ENCODE data around the gene HIVEP3.

Gene HIVEP3

DNA sequence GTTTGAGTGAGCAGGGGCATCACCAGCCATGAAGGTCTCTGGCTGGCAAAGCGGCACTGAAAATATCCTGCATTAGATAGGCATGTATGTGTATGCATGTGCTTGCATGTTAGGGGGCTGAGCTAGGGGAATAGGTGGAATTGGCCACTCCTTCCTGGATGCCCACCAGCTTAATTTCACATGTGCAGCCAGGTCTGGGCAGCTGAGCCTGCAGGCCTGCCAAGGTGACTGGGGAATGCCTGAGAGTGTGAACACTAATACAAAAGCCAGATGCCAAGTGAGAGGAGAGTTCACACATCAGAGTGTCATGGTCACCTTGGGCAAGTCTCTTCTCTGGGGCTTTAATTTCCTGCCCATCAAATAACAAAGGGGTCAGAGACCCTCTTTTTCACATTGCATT lies 155.9 kb downstream of the HIVEP3 start:
- Histone ChIP-seq H3K4me1 (ENCODE audit: control insufficient read depth in 5 of 5, insufficient read depth in 5 of 5, low read length in 5 of 5) (peaks cover 0 to 42% (median 29%) of the 10 kb centered on the region in 5 donors), H3K9me3 (ENCODE audit: control insufficient read depth in 5 of 5, low read length in 5 of 5) (peaks cover 0 to 3% (median 0%) of the 10 kb centered on the region in 5 donors), H3K27me3 (ENCODE audit: control insufficient read depth in 5 of 5, insufficient read depth in 4 of 5, low read length in 5 of 5) (no peaks in the 10 kb centered on the region), H3K9ac (ENCODE audit: low read length in 5 of 5) (no peak overlapping the region), H3K27ac (ENCODE audit: low read depth, low read length) (no peak overlapping the region), H3K4me3 (ENCODE audit: low read depth in 1 of 5, low read length in 5 of 5) (no peak overlapping the region), H3K36me3 (ENCODE audit: control insufficient read depth in 5 of 5, insufficient read depth in 5 of 5, low read length in 5 of 5) (no peaks in the 10 kb centered on the region)

GRCh38 chr1:41762251-41762650 lies 156.5 kb downstream of the HIVEP3 start:
- Histone ChIP-seq H3K4me1 (ENCODE audit: control insufficient read depth in 5 of 5, insufficient read depth in 5 of 5, low read length in 5 of 5) (peaks cover 0 to 37% (median 24%) of the 10 kb centered on the region in 5 donors), H3K9me3 (ENCODE audit: control insufficient read depth in 5 of 5, low read length in 5 of 5) (peaks cover 0 to 3% (median 0%) of the 10 kb centered on the region in 5 donors), H3K27me3 (ENCODE audit: control insufficient read depth in 5 of 5, insufficient read depth in 4 of 5, low read length in 5 of 5) (no peaks in the 10 kb centered on the region), H3K27ac (ENCODE audit: low read depth, low read length) (no peak overlapping the region), H3K4me3 (ENCODE audit: low read depth in 1 of 5, low read length in 5 of 5) (no peak overlapping the region), H3K9ac (ENCODE audit: low read length in 5 of 5) (no peak overlapping the region), H3K36me3 (ENCODE audit: control insufficient read depth in 5 of 5, insufficient read depth in 5 of 5, low read length in 5 of 5) (no peaks in the 10 kb centered on the region)

GRCh38 chr1:41758904-41759548 lies 159.7 kb downstream of the HIVEP3 start:
- Histone ChIP-seq H3K9ac (ENCODE audit: low read length in 5 of 5) (no peak overlapping the region), H3K36me3 (ENCODE audit: control insufficient read depth in 5 of 5, insufficient read depth in 5 of 5, low read length in 5 of 5) (no peaks in the 10 kb centered on the region), H3K27ac (ENCODE audit: low read depth, low read length) (no peak overlapping the region), H3K4me1 (ENCODE audit: control insufficient read depth in 5 of 5, insufficient read depth in 5 of 5, low read length in 5 of 5) (peaks cover 0 to 8% (median 3%) of the 10 kb centered on the region in 5 donors), H3K4me3 (ENCODE audit: low read depth in 1 of 5, low read length in 5 of 5) (no peak overlapping the region), H3K9me3 (ENCODE audit: control insufficient read depth in 5 of 5, low read length in 5 of 5) (peaks cover 0 to 3% (median 0%) of the 10 kb centered on the region in 5 donors), H3K27me3 (ENCODE audit: control insufficient read depth in 5 of 5, insufficient read depth in 4 of 5, low read length in 5 of 5) (no peaks in the 10 kb centered on the region)

DNA sequence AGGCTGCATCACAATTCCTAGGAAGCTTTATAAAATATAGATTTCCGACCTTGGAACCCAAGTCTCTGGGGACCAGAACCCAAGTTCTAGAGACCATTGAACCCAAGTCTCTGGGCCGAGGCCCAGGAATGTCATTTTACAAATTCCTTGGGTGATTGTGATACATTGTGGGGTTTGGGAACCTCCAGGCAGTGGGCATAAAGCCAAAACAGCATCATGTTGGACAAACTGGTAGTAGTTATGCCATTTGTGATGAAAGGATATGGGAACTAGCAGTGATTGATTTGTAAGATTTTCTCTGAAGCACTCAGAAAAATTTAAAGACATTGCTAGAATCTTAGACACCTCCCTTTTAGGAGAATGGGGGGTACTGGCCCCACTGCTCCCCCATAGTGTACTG lies 160.2 kb downstream of the HIVEP3 start:
- Histone ChIP-seq H3K9me3 (ENCODE audit: control insufficient read depth in 5 of 5, low read length in 5 of 5) (peaks cover 0 to 3% (median 0%) of the 10 kb centered on the region in 5 donors), H3K27ac (ENCODE audit: low read depth, low read length) (no peak overlapping the region), H3K27me3 (ENCODE audit: control insufficient read depth in 5 of 5, insufficient read depth in 4 of 5, low read length in 5 of 5) (no peaks in the 10 kb centered on the region), H3K36me3 (ENCODE audit: control insufficient read depth in 5 of 5, insufficient read depth in 5 of 5, low read length in 5 of 5) (no peaks in the 10 kb centered on the region), H3K9ac (ENCODE audit: low read length in 5 of 5) (no peak overlapping the region), H3K4me3 (ENCODE audit: low read depth in 1 of 5, low read length in 5 of 5) (no peak overlapping the region), H3K4me1 (ENCODE audit: control insufficient read depth in 5 of 5, insufficient read depth in 5 of 5, low read length in 5 of 5) (peaks cover 0 to 5% (median 3%) of the 10 kb centered on the region in 5 donors)

- Histone ChIP-seq H3K4me3 (ENCODE audit: low read depth in 1 of 5, low read length in 5 of 5) (no peak overlapping the region), H3K4me1 (ENCODE audit: control insufficient read depth in 5 of 5, insufficient read depth in 5 of 5, low read length in 5 of 5) (peaks cover 0 to 22% (median 11%) of the 10 kb centered on the region in 5 donors), H3K36me3 (ENCODE audit: control insufficient read depth in 5 of 5, insufficient read depth in 5 of 5, low read length in 5 of 5) (no peaks in the 10 kb centered on the region), H3K9ac (ENCODE audit: low read length in 5 of 5) (no peak overlapping the region), H3K27ac (ENCODE audit: low read depth, low read length) (no peak overlapping the region), H3K9me3 (ENCODE audit: control insufficient read depth in 5 of 5, low read length in 5 of 5) (no peaks in the 10 kb centered on the region), H3K27me3 (ENCODE audit: control insufficient read depth in 5 of 5, insufficient read depth in 4 of 5, low read length in 5 of 5) (no peaks in the 10 kb centered on the region)
These were observed 164.2 kb downstream of the HIVEP3 start for GRCh38 chr1:41754540-41754939.

- Histone ChIP-seq H3K4me1 (ENCODE audit: control insufficient read depth in 5 of 5, insufficient read depth in 5 of 5, low read length in 5 of 5) (peaks cover 0 to 22% (median 11%) of the 10 kb centered on the region in 5 donors), H3K9ac (ENCODE audit: low read length in 5 of 5) (no peak overlapping the region), H3K9me3 (ENCODE audit: control insufficient read depth in 5 of 5, low read length in 5 of 5) (no peaks in the 10 kb centered on the region), H3K36me3 (ENCODE audit: control insufficient read depth in 5 of 5, insufficient read depth in 5 of 5, low read length in 5 of 5) (no peaks in the 10 kb centered on the region), H3K27me3 (ENCODE audit: control insufficient read depth in 5 of 5, insufficient read depth in 4 of 5, low read length in 5 of 5) (no peaks in the 10 kb centered on the region), H3K4me3 (ENCODE audit: low read depth in 1 of 5, low read length in 5 of 5) (no peak overlapping the region), H3K27ac (ENCODE audit: low read depth, low read length) (no peak overlapping the region)
These were observed 166.1 kb downstream of the HIVEP3 start for GRCh38 chr1:41752514-41753170.

DNA sequence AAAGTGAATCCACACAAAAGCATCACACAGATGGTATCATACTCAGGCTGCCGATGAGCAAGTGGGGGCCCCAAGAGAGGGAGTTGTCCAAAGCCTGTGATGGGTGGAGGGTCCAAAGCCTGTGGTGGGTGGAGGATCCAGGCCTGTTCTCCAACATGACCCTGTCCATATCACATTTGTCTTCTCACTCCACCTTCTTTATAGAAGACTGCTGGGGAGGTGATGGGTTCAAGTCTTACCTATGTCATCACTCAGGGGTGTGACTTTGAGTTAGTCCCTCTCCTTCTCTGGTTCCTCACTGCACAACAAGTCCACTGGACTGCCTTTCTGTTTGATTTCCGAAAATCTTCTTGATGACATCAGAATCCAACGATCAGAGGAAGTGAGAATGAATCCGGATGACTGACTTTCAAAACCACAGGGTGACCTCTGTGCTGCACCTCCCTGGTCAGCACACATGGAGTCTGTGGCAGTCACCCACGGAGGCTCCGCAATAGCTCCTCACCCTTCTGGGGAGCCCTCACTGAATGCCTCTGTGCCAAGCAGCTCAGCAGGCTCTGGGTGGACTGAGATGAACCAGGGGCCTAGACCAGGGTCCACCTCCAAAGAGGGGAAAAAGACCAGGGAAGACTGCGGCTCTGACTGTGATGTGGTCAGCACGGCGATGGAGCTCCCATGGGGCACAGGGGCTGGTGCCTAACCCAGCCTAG lies 166.8 kb downstream of the HIVEP3 start:
- H3K4me1 ChIP-seq (ENCODE audit: control insufficient read depth in 5 of 5, insufficient read depth in 5 of 5, low read length in 5 of 5) = peaks cover 0 to 22% (median 11%) of the 10 kb centered on the region in 5 donors
- no peaks in the 10 kb centered on the region for H3K36me3 ChIP-seq (ENCODE audit: control insufficient read depth in 5 of 5, insufficient read depth in 5 of 5, low read length in 5 of 5)
- no peak overlapping the region for H3K9ac ChIP-seq (ENCODE audit: low read length in 5 of 5)
- H3K9me3 ChIP-seq (ENCODE audit: control insufficient read depth in 5 of 5, low read length in 5 of 5) = no peaks in the 10 kb centered on the region
- no peak overlapping the region for H3K4me3 ChIP-seq (ENCODE audit: low read depth in 1 of 5, low read length in 5 of 5)
- no peaks in the 10 kb centered on the region for H3K27me3 ChIP-seq (ENCODE audit: control insufficient read depth in 5 of 5, insufficient read depth in 4 of 5, low read length in 5 of 5)
- H3K27ac ChIP-seq (ENCODE audit: low read depth, low read length) = no peak overlapping the region

DNA sequence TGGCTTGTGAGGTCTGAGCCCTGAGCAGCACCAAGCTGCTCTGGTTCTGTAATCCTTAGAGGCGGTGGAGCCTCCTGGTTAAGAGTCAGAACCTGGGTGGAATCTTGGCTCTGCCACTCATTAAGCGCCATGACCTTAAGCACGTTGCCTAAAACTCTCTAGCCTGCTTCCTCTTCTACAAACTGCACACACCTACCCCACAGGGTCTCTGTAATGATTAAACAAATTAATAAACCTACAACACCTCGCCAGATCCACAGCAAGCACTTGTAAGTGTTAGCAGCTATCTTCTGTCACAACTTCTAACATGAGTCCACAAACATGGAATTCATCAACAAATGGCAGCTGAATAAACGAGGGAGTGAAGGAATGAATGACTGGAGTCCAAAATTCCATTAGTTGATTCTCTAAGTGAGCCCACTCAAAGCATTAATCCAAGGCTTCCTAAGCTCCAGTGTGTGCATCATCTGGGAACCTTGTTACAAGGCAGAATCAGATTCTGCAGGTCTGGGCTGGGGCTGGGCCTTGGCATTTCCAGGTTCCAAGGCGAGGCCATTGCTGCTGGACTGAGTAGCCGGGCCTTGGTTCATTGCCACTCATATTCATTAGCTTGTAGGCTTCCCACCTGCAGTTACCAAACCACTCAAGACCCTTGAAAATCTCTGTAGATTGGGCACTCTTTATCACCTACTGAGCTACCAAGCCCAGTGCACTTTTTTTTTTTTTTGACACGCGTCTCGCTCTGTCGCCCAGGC lies 168.6 kb downstream of the HIVEP3 start:
- peaks cover 0 to 22% (median 11%) of the 10 kb centered on the region in 5 donors for H3K4me1 ChIP-seq (ENCODE audit: control insufficient read depth in 5 of 5, insufficient read depth in 5 of 5, low read length in 5 of 5)
- H3K27me3 ChIP-seq (ENCODE audit: control insufficient read depth in 5 of 5, insufficient read depth in 4 of 5, low read length in 5 of 5) = no peaks in the 10 kb centered on the region
- H3K9me3 ChIP-seq (ENCODE audit: control insufficient read depth in 5 of 5, low read length in 5 of 5) = no peaks in the 10 kb centered on the region
- H3K27ac ChIP-seq (ENCODE audit: low read depth, low read length) = no peak overlapping the region
- no peaks in the 10 kb centered on the region for H3K36me3 ChIP-seq (ENCODE audit: control insufficient read depth in 5 of 5, insufficient read depth in 5 of 5, low read length in 5 of 5)
- H3K4me3 ChIP-seq (ENCODE audit: low read depth in 1 of 5, low read length in 5 of 5) = no peak overlapping the region
- H3K9ac ChIP-seq (ENCODE audit: low read length in 5 of 5) = no peak overlapping the region

DNA sequence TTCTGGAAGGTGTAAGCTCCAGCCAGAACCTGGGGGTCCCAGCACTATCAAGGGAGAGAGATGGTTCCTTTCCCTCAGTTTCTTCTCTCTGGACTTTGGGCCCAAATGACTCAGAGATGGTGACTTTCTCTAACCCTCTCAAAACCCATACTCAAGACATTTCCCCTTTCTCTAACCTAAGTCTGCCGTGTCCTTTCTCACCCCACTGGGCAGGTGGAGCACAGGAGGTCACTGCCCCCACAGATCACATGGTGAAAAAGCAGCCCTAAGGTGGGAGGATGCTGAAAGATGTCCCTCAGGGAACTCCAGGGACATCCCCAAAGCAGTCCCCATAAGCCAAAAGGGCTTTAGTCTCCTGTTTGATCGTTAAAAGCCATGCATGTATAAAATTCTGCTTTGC lies 173.7 kb downstream of the HIVEP3 start:
- H3K27me3 ChIP-seq (ENCODE audit: control insufficient read depth in 5 of 5, insufficient read depth in 4 of 5, low read length in 5 of 5) = no peaks in the 10 kb centered on the region
- no peak overlapping the region for H3K9ac ChIP-seq (ENCODE audit: low read length in 5 of 5)
- peaks cover 0 to 22% (median 13%) of the 10 kb centered on the region in 5 donors for H3K4me1 ChIP-seq (ENCODE audit: control insufficient read depth in 5 of 5, insufficient read depth in 5 of 5, low read length in 5 of 5)
- no peak overlapping the region for H3K27ac ChIP-seq (ENCODE audit: low read depth, low read length)
- H3K9me3 ChIP-seq (ENCODE audit: control insufficient read depth in 5 of 5, low read length in 5 of 5) = no peaks in the 10 kb centered on the region
- H3K4me3 ChIP-seq (ENCODE audit: low read depth in 1 of 5, low read length in 5 of 5) = no peak overlapping the region
- H3K36me3 ChIP-seq (ENCODE audit: control insufficient read depth in 5 of 5, insufficient read depth in 5 of 5, low read length in 5 of 5) = no peaks in the 10 kb centered on the region

All from subcutaneous abdominal adipose tissue (tissue), 5 donors.